Urinary bladder (tissue), 4 donors: ENCODE measurements around the gene ACSS1. TPM values are rescaled to one million over a fixed set of nuclear protein-coding genes. Genes with fewer than 3 reads are reported as not detected.

Experiments used
- DNase-seq: peaks from one replicate; pipeline ENCODE4 v3.0.0-alpha.2; 2015; ENCODE audit errors: extremely low spot score
- H3K27ac ChIP-seq: one replicate; pipeline ENCODE4 v1.5.1; 2013; ENCODE audit warnings: low read depth, mild to moderate bottlenecking, moderate library complexity
- H3K36me3 ChIP-seq: one replicate; pipeline ENCODE4 v1.6.1; 2013; ENCODE audit warnings: mild to moderate bottlenecking, moderate library complexity; ENCODE audit not compliant: insufficient read depth
- H3K4me1 ChIP-seq: one replicate; pipeline ENCODE4 v1.6.1; 2013; ENCODE audit warnings: mild to moderate bottlenecking, moderate library complexity; ENCODE audit not compliant: insufficient read depth
- H3K4me3 ChIP-seq: one replicate; pipeline ENCODE4 v1.5.1; 2013; ENCODE audit warnings: low read depth, low read length
- WGBS: extraction: QIAGEN DNeasy Blood & Tissue Kit; methylation state at CpG from one replicate; pipeline ENCODE4 v1.1.7; 2013; 5-methylcytosine and 5-hydroxymethylcytosine counted together
- polyA plus RNA-seq: library from polyadenylated mRNA; stranded (reverse); fragments of 200-250 nt; gene quantifications from one replicate; pipeline ENCODE4 v1.2.3, GENCODE V29; 2013
- total RNA-seq: library from RNA; depleted of rRNA; stranded (reverse); fragments of >200 nt; gene quantifications from one replicate; pipeline ENCODE4 v1.2.3, GENCODE V29; 2014
- donor health status: healthy with polysubstance abuse.
- donor health status: healthy.

The ACSS1 gene
- total and polyA plus RNA-seq, 2 donors, result 11.1 to 15.1 TPM

DNA sequence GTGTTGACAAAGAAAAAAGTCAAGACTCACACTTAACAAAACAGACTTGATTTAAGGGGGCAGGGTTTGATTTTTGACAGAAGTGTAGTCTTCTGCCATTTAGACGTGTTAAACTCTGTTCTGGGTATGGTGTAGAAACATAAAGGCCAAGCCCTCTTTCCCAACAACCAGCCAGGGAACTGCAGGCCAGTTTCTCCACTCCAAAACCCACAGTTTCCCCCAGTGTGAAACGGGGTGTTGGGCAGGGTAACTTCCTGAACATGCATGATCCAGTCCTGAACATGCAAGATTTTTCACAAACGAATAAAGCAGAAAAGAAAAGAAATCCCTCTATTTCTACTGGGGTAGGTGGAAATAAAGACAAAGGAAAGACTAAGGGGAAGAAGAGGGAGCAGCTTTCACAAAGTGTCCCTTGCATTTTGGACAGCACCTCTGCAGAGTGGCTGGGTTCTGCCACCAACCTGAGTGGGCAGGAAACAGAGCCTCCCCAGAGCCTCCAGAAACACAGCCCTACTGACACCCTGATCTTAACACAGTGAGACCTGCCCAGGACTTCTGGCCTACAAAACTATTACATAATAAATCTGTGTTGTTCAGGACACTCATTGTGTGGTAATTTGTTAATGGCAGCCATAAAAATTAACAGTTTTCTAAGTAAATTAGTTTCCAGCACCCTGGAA is 72.8 kb downstream of the ACSS1 start:
- H3K36me3 ChIP-seq, result no peaks in the 10 kb centered on the region
- 71% methylated on average over 3 of the region's 3 CpGs for WGBS
- H3K4me3 ChIP-seq, result no peak overlapping the region
- no peaks in the 10 kb centered on the region for H3K4me1 ChIP-seq
- no peak for DNase-seq
- H3K27ac ChIP-seq, result no peak overlapping the region

DNA sequence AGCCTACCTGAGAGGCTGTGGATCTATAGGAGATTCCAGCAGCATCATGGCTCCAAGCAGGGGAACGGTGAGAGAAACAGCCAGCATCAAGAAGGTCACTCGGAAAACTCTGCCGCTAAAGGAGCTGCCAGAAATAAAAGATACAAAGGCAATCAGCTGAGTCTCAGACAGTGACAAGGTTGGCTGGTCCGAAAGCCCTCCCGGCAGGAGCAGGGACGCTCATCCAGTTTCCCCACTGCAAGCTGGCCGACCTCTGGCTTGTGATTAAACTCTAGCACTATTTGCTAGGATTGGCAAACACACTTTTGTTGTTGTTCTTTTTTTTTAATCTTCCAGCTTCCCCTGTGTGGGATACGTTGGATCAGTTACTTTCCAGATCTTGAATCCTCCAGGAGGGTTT is 74.0 kb downstream of the ACSS1 start:
- 93% methylated on average over 8 of the region's 8 CpGs for WGBS
- Histone ChIP-seq H3K36me3 (no peaks in the 10 kb centered on the region), H3K27ac (no peak overlapping the region), H3K4me1 (no peaks in the 10 kb centered on the region), H3K4me3 (no peak overlapping the region)
- DNase-seq, result no peak

DNA sequence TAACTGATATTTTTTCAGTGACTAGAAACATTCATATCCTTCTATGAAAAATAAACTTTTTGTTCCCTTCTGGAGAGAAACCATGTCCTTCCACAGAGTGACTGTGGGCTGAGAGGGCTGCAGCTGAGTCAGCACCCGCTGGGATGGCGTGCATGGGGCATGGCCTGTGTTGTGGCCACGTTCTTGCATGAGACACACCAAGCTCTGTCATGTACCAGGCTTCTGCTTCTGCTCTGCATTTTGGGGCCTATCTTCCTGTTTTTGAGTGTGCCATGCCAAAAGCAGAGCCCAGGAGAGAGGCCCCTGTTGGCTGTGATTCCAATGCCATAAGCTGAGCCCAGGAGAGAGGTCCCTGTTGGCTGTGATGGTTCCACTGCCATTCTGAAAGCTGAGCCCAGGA is 76.1 kb downstream of the ACSS1 start:
- 86% methylated on average over 3 of the region's 3 CpGs for WGBS
- H3K36me3 ChIP-seq, result no peaks in the 10 kb centered on the region
- H3K27ac ChIP-seq, result no peak overlapping the region
- H3K4me3 ChIP-seq, result no peak overlapping the region
- no peaks in the 10 kb centered on the region for H3K4me1 ChIP-seq
- DNase-seq, result no peak

DNA sequence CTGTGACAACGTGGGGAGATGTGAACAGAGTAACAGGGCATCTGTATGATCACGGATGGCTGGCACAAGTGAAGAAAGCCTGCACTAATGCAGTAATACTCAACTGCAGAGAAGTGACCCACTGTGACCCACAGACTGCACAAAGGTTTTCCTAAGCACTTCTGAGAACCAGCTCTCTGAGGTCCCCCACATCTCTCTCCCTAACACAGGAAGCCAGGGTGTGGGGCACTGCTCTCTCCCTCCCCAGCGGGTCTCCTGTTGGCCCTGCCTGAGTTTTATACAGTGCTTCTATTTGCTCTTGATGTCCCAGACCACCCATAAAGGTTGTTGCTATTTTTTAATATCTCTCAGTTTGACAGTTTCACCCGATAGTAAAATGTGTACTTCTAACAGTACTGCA is 76.7 kb downstream of the ACSS1 start:
- Histone ChIP-seq H3K4me1 (no peaks in the 10 kb centered on the region), H3K4me3 (no peak overlapping the region), H3K36me3 (no peaks in the 10 kb centered on the region), H3K27ac (no peak overlapping the region)
- 89% methylated on average over 4 of the region's 4 CpGs for WGBS
- no peak for DNase-seq

DNA sequence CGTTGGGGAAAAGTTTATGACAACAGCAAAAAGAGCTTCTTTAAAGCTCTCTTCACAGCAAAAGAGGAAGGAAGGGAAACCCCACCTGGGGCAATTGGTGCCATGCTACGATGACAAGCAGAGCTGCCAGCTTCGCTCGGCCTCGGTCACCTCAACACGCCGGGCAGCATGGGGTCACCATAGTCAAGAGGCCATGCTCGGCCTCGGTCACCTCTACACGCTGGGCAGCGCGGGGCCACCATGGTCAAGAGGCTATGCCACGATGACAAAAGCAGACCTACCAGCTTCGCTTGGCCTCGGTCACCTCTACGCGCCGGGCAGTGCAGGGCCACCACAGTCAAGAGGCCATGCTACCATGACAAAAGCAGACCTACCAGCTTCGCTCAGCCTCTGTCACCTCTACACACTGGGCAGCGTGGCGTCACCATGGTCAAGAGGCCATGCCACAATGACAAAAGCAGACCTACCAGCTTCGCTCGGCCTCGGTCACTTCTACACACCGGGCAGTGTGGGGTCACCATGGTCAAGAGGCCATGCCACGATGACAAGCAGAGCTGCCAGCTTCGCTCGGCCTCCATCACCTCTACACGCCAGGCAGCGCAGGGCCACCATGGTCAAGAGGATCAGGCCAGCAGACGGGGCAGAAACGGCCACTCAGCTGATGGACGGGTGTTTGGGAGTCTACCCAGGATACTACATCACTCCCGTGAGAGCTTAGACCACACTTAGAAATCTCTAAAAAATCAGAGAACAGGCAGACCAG is 77.5 kb downstream of the ACSS1 start:
- H3K4me3 ChIP-seq, result no peak overlapping the region
- H3K27ac ChIP-seq, result no peak overlapping the region
- no peak for DNase-seq
- no peaks in the 10 kb centered on the region for H3K36me3 ChIP-seq
- WGBS, result 97% methylated on average over 34 of the region's 34 CpGs
- H3K4me1 ChIP-seq, result no peaks in the 10 kb centered on the region

DNA sequence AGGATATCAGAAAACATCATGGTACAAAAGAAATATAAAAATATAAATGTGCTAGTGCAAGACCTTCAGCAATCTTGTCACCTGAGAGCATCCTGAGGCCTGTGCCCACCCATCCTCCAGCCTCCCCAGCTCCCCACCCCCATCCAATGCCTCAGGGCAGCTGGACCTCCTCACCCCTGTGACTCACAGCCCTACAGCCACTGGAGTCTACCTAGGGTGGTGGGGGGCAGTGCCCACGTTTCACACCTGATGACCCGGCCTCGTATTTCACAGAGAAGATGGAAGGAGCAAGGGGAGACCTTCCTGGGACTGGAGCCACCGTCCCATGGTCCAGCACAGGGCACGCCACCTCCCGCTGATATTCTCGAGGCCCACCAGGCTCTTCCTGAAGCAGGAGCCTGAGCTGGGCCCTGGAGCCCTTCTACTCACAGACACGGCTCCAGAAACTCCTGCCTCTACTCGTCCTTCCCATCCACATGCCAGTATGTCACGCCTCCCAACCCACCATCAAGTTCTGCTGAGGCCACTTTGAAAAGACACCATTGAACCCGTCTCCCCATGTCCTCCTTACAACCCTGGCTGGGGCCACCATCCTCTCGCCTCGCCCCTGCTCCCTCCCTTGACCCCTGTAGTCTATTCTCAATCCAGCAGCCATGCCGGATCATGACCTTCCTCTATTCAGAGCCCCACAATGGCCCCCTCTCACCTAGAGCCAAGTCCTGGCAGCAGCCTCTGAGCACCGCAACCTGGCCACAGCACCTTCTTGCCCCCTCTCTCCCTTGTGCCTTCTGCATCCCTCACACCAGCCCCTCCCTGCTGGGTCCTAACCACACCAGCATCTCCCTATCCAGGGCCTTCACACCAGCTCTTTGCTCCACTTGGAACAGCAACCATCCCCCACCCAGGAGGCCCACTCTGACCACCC is 78.6 kb downstream of the ACSS1 start:
- H3K27ac ChIP-seq, result no peak overlapping the region
- DNase-seq, result no peak
- 95% methylated on average over 15 of the region's 15 CpGs for WGBS
- H3K4me3 ChIP-seq, result no peak overlapping the region
- H3K36me3 ChIP-seq, result no peaks in the 10 kb centered on the region
- no peaks in the 10 kb centered on the region for H3K4me1 ChIP-seq

DNA sequence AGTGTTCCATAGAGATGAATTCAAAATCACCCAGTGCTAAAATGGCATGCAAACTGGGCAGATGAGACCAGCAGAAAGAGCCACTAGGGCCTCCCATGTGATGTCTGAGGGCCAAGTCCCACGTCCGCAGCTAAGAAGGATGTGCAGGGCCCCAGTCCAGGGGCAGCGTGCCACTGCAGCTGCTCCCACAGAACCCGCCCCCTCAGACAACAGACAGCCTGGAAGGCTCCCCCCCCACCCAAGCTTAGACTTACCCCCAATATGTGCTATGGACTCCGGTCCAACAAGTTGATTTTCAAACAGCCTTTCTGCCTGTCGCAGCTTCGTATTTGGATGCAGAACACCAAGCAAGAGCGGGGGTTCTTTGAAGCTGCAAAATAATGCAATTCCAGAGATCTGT is 79.4 kb downstream of the ACSS1 start:
- no peak for DNase-seq
- Histone ChIP-seq H3K27ac (no peak overlapping the region), H3K4me1 (no peaks in the 10 kb centered on the region), H3K4me3 (no peak overlapping the region), H3K36me3 (no peaks in the 10 kb centered on the region)
- 79% methylated on average over 8 of the region's 8 CpGs for WGBS

DNA sequence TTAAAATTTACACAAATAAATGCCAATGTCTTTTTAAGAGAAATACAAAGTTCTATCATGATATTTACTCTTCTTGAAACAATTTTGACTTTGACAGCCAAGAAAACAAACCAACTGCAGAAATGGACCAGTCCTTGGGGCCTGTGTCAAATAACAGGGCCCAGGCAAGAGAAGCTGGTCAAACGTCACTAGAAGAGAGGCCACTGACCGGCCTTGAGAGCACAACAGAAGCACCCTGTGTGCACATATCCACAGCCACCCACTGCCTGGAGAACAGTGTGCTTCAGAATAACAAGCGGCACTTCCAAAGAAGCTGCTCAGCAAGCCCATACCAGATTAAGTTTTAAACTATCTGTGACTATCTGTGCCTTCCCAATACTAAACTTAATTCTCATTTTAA is 80.1 kb downstream of the ACSS1 start:
- Histone ChIP-seq H3K4me3 (no peak overlapping the region), H3K36me3 (no peaks in the 10 kb centered on the region), H3K27ac (no peak overlapping the region), H3K4me1 (no peaks in the 10 kb centered on the region)
- WGBS, result 89% methylated on average over 3 of the region's 3 CpGs
- no peak for DNase-seq

DNA sequence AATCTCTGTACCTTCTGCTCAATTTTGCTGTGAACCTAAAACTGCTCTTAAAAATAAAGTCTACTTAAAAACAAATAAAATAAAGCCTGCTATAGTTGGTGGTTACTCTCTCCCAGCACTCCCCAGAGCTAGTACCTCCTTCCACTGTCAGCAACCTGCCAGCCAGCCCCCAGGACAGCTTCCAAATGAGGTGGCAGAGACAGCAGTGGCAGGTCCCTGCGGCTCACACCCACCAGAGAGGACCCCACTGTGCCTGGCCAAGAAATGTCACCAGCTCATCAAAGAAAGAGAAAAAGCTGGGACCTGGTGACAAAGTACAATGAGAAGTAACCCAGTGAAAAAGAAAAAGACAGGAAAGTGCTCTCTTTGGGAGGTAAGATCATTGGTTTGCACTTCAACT is 80.6 kb downstream of the ACSS1 start:
- 96% methylated on average over 1 of the region's 1 CpG for WGBS
- no peak for DNase-seq
- Histone ChIP-seq H3K4me1 (no peaks in the 10 kb centered on the region), H3K27ac (no peak overlapping the region), H3K36me3 (peaks cover 2% of the 10 kb centered on the region), H3K4me3 (no peak overlapping the region)

DNA sequence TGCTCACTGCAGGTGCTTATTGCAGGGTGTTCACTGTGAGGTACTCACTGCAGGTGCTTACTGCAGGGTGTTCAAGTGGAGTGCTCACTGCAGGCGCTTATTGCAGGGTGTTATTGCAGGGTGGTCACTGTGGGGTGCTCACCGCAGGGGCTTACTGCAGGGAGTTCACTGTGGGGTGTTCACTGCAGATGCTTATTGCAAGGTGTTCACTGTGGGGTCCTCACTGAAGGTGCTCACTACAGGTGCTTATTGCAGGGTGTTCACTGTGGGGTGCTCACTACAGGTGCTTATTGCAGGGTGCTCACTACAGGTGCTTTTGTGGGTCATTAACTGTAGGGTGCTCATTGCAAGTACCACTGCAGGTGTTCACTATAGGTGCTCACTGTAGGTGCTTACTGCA is 85.6 kb downstream of the ACSS1 start:
- WGBS, result 94% methylated on average over 2 of the region's 2 CpGs
- H3K36me3 ChIP-seq, result peaks cover 3% of the 10 kb centered on the region

DNA sequence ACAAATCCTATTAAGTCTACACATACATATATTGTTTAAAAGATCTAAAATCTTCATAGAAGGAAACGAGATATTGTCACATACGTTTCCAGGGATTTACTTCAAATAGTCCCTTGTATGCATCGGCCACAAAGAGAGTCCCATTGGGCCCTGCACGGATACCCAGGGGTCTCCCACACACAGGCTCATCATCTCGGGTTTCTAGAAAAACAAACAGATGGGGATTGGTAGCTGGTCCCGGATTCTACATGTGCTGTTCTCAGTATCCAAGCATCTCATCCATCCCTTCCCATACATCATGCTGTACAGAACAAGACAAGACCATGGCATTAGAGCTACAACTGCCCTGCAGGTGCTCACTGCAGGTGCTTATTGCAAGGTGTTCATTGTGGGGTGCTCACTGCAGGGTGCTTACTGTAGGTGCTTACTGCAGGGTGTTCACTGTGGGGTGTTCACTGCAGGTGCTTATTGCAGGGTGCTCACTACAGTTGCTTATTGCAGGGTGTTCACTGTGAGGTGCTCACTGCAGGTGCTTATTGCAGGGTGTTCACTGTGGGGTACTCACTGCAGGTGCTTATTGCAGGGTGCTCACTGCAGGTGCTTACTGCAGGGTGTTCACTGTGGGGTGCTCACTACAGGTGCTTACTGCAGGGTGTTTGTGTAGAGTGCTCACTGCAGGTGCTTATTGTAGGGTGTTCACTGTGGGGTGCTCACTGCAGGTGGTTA is 86.4 kb downstream of the ACSS1 start:
- Histone ChIP-seq H3K27ac (no peak overlapping the region), H3K4me1 (no peaks in the 10 kb centered on the region), H3K36me3 (peaks cover 3% of the 10 kb centered on the region), H3K4me3 (no peak overlapping the region)
- no peak for DNase-seq
- WGBS, result 87% methylated on average over 6 of the region's 6 CpGs

More for the DNA sequence above, 85.6 kb downstream of the ACSS1 start:
- Histone ChIP-seq H3K4me1 (no peaks in the 10 kb centered on the region), H3K27ac (no peak overlapping the region), H3K4me3 (no peak overlapping the region)
- DNase-seq, result no peak

DNA sequence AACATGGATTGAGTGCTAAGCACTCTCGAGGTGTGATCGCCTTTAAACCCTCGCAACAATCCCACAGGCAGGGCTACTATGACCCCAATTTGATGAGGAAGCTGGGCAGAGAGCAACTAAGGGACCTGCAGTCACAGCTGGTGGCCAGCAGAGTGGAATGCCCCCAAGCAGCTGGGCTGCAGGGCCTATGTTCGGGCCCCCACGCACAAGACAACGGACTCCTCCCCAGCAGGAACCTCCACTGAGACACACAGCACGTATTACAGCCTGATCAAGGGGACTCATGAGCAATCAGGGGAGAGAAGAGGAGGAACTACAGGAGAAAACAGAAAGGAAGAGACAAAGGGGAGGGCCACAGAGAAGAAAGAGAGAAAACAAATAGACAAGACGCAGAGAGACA is 87.2 kb downstream of the ACSS1 start:
- H3K36me3 ChIP-seq, result peaks cover 3% of the 10 kb centered on the region
- no peak overlapping the region for H3K27ac ChIP-seq
- no peaks in the 10 kb centered on the region for H3K4me1 ChIP-seq
- no peak for DNase-seq
- no peak overlapping the region for H3K4me3 ChIP-seq
- WGBS, result 87% methylated on average over 8 of the region's 8 CpGs

DNA sequence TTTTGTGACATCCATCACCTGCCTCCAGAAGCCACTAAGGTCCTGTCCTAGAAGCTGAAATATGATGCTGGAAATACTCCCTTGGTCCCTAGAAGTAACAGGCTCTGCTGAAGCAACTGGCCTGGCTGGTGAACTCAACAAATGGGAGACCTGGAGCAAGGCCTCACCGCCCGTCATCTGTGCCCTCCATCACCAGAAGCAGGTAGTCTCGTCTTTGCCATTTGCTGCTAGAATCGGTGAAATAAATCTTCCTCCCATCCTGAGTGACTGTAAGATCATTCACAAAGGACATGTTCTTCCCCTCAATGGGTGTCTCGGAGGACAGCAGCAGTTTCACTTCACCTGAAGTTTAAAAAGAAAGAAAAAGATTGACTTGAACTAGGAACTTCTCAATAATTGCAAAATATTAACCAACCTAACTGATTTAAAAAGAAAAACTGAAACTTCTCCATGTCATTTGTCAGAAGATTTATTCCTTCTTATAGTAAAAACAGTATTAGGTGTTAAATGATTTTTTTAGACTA is 87.8 kb downstream of the ACSS1 start:
- Histone ChIP-seq H3K4me1 (no peaks in the 10 kb centered on the region), H3K27ac (no peak overlapping the region), H3K36me3 (peaks cover 3% of the 10 kb centered on the region), H3K4me3 (no peak overlapping the region)
- 93% methylated on average over 5 of the region's 5 CpGs for WGBS
- DNase-seq, result no peak
